ENCODE measurements around the gene FGFR2. TPM values are rescaled to one million over a fixed set of nuclear protein-coding genes. Genes with fewer than 3 reads are reported as not detected.
"Not testable (repeated sequence)": the region's sequence is repeated elsewhere in the genome, so short reads cannot be mapped to it uniquely, and the experiment has no call there.

The FGFR2 gene
- polyA plus RNA-seq, 1 donor = 115 TPM

DNA sequence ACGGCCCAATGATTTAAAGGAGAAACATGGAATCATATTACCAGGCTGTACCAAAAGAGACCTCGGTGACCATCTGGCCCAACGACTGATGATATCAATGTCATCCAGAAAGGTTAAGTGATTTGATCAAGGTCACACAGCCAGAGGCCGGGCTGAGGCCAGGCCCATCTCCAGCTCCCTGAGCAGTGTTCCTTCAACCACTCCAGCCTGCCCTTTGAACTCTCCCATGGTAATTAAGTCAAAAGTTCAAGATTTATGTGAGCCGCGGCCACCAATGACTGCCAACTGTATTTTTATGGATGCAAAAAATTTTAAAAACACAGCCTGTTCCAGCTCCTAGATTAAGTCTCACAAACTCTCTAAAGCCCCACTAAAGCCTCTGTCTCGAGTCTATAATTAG lies 41.8 kb downstream of the FGFR2 start:
- DNase-seq = no peak

GRCh38 chr10:121554916-121555315 lies 43.3 kb downstream of the FGFR2 start:
- DNase-seq = not testable (repeated sequence)

GRCh38 chr10:121553511-121554264 lies 44.6 kb downstream of the FGFR2 start:
- DNase-seq = peak; percentile 63

DNA sequence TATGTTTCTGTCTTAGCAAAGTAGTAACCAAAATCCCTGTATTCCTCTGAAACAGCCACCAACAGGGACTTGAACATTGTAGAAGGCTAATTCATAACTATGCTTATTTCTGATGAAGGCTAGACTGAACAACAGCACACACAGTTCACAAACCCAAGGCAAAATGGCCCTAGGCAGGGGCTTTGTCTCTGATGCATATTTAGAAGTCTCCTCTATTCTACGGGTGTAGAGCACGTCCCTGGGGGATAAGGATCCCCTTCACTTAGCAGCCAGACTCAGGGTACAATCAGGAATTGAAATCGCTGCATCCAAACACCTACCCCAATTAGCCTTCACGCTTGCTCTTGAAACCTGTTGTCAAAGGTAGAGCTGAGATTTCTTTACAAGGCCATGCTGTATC lies 45.5 kb downstream of the FGFR2 start:
- DNase-seq = no peak

DNA sequence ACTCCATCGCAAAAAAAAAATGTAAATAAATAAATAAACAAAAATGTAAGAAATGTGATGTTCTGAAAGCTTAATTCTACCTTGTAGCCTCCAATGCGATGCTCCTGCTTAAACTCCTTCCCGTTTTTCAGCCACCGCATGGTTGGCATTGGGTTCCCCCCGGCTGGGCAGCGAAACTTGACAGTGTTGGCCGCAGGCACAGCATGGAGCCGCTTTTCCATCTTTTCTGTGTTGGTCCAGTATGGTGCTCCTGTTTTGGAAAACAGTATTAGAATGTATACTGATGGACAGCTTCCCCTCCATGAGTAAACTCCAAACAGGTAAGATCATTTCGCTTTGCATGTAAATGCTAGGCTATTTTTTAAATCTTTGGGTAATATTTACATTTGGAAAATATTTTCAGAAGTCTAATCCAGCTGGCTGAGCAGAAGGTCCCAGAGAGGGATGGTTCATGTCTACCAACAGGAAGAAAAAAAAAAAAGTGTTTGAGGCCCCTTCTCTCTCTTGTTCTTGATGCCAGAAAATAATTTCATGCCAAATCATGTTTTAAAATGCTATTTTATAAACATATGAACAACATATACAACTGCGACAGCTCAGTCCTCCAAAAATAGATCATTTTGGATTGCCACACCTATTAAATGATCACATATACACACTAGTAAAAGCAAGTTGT lies 46.9 kb downstream of the FGFR2 start:
- no peak for DNase-seq

DNA sequence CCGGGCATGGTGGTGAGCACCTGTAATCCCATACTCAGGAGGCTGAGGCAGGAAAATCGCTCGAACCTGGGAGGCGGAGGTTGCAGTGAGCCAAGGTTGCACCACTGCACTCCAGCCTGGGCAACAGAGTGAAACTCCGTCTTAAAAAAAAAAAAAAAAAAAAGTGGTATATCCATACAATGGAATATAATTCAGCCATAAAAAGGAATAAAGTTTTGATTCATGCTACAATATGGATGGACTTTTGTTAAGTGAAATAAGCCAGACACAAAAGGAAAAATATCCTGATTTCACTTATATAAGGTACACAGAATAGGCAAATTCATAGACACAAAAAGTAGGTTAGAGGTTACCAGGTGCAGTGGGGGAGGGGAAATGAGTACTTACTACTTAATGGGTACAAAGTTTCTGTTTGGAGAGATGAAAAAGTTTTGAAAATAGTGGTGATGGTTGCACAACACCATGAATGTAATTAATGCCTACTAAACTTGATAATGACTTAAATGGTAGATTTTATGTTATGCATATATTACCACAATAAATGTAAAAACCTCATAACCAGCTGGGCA lies 53.9 kb downstream of the FGFR2 start:
- DNase-seq = no peak

DNA sequence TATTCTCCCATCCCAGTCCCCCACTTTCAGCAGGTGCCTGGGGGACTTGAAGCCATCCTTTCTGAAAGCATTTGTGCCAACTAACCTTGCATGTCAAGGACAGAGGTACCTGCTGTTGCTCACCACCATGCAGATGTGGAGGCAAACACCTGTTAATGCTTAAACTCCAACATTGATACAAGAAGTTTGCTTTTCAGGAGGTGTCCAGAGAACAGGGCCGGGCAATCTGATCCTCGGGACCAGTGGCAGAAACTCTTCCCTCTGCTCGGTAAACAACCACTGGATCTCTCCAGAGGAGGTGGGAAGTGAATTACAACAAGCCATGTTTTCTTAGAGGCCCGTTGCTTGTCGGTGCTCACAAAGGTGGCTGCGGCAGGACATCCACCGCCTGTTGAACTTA lies 54.7 kb downstream of the FGFR2 start:
- DNase-seq = no peak

- no peak for DNase-seq
These were observed 56.7 kb downstream of the FGFR2 start for GRCh38 chr10:121541450-121542120.

DNA sequence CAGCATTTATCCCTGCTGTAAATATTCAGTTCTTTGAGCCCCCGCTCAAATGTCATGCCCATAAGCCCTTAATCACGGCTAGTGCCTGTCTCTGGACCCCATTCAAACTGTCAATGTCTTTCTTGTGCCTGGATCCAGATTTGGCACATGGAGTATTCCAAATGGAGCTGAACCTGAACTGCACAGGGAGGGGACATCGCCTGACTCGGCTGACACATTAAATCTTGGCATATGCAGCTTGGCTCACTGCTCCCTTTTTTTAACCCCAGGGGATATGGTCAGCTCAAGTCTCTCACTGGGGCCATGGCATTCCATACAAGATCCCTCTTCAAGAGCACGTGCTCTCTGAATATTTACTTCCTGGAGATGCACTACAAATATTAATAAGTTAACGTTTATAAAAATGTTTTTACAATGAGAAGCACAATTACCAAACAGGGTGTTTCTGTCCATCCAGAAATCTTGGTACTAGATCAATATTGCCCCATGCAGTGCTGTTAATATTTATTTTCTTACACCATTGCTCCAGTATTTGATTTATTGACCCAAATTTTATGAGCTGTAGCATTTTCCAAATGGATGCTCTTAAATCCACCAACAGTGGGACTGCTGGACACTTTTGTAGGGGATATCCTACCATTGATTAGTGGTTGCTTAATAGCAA lies 57.4 kb downstream of the FGFR2 start:
- no peak for DNase-seq

- DNase-seq = no peak
These were observed 58.5 kb downstream of the FGFR2 start for GRCh38 chr10:121539786-121540185.

- DNase-seq = no peak
These were observed 61.8 kb downstream of the FGFR2 start for GRCh38 chr10:121536310-121536913.

DNA sequence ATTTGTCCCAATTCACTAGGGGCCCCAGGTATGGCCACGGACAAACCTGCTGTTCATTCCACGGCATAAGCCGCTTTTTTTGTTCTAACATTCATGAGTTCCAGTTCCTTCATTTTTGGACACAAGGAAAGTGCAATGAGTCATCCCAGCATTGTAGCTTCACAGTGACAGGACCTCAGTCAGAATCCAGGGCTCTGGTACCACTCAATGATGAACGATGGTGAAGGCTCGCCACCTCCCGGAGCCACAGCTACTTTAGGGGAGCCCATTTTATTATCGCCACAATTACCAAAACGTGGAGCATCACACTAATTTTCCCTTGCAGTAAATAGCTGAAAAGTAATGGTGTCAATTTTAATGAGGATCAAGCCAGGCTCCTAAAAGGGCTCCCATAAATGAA lies 62.9 kb downstream of the FGFR2 start:
- DNase-seq = no peak

- DNase-seq = no peak
These were observed 65.9 kb downstream of the FGFR2 start for GRCh38 chr10:121532292-121532864.

DNA sequence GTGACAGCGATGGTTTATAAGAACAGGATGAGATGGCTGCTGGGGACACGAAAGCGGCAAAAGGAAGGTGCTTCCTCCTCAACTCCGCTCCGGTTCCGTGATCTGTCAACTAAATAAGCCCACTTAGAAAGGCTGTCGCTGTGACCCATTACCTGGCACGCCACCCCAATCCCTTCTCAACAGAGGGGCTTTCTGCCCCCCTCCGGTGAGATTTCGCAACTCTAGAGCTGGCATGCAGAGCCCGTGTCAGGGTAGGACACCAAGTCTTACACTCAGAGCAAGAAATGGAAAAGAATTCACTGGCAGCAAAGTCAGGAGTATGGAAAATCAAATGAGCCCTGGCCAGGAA lies 66.4 kb downstream of the FGFR2 start:
- no peak for DNase-seq

GRCh38 chr10:121531076-121531829 lies 67.0 kb downstream of the FGFR2 start:
- DNase-seq = no peak

DNA sequence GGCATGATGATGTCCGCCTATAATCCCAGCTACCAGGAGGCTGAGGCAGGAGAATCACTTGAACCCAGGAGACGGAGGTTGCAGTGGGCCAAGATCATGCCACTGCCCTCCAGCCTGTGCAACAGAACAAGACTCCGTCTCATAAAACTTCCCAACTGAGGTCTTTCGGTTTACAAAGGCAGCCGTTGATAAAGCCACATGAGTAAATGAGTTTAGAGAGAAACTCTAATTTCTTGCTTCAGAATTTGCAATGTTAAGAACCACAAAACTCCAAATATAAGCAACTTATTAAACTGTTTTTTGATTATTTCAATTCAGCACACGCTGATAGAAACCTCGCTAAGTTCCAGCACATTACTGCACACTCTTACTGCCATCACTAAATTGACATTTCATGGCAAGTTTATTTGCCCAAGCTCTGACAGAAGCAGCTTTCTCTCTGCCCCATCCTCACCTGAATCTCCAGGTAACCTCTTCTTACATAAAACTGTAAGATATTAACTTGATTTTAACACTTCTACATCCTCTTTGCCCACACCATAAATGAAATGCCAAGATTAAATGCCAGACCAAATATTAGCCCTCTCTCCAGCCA lies 67.7 kb downstream of the FGFR2 start:
- no peak for DNase-seq

DNA sequence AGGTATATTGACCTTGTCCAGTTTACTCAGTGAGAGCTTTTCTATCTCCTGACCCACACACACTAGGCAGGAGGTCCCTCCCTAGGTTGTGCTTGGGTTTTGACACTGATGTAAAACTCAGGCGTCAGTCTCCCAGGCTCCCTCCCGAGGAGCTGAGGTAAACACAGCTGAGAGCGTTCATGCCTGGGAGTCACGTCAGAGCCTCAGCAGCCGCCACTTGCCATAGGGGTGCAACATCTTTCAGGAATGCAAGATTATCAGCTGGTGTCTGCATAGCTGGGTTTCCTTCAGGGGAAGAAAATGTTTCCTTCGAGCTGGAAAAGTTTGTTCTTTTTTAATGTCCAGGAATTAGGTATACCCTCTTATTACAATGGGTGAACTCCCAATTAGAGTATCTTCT lies 70.6 kb downstream of the FGFR2 start:
- DNase-seq = peak; percentile 69

DNA sequence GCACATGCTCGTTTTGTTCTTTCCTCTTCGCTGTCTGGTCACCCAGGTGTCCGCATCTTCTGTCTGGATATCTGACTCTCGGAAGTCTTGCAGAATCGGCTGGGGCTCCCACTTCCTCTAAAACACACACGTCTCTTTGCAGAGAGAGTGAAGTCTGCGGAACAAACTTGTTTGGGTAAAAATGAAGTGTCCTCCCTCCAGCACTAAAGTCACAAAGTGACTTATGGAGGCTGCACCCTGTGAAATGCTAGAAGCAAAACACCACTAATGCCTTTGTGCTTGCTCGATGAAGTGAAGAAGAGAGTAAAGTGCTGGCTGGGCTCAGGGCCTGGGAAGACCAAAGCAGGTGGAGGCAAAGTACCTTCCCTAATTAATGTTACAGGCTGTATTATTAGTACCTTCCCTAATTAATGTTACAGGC lies 71.4 kb downstream of the FGFR2 start:
- DNase-seq = peak; percentile 75

DNA sequence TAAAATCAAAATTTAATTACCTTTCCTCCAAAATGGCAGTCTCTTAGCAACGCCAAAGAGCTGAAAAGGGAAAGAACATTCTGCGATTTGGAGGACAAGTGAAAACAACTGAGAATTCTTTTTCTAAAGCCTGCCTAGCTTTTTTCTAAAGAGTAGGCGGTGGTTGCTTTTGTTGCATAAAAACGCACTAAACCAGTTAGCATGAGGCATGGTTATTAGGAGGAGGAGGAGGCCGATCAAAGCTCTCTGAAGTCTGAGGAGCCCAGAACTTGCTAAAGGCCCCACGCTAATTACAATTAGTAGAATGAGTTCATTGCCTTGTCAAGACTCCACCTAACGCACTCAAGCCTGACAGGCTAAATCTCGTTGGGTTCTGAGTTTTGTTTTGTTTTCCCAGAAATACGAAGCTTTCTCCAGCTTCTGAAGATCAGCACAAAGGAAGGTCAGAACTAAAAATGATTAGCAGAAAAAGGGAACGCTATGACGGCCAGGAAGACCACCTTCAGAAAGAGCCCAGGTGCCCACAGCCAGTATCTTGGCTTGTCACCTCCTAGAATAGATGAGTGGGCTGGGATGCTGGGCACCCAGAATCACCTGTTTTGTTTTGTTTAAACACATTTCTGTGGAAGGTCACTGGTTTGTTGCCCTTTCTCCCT lies 72.0 kb downstream of the FGFR2 start:
- peak; percentile 39 for DNase-seq
